Calu3 (cell line): ENCODE results near the gene PIK3CA. TPM values are rescaled to one million over a fixed set of nuclear protein-coding genes. Genes with fewer than 3 reads are reported as not detected.

Experiments used
- BruUV-seq: library from RNA; stranded (reverse); fragments of 400-500 nt; replicated peaks from 2 replicates; lab custom pipeline; 2021; lab: Mats Ljungman, UMichigan
- CTCF ChIA-PET: fragments of 300-600 bp; sonication (Branson Sonifier 250); formaldehyde crosslinking; loops from one replicate; lab custom pipeline; 2022; ENCODE audit warnings: antibody characterized with exemption; lab: Charles Lee
- DNase-seq: peaks from one replicate; pipeline ENCODE4 v3.0.0; 2022
- H3K27ac Mint-ChIP-seq: one replicate; pipeline ENCODE4 v1.8.0; 2022; ENCODE audit warnings: mixed read lengths; ENCODE audit not compliant: unreplicated experiment
- H3K27me3 Mint-ChIP-seq: one replicate; pipeline ENCODE4 v1.8.0; 2022; ENCODE audit warnings: mixed read lengths; ENCODE audit not compliant: unreplicated experiment
- H3K36me3 Mint-ChIP-seq: one replicate; pipeline ENCODE4 v1.8.0; 2022; ENCODE audit warnings: mild to moderate bottlenecking, moderate library complexity, mixed read lengths; ENCODE audit not compliant: insufficient read depth, unreplicated experiment
- H3K4me1 Mint-ChIP-seq: one replicate; pipeline ENCODE4 v1.8.0; 2022; ENCODE audit warnings: mild to moderate bottlenecking, low read depth, mixed read lengths; ENCODE audit not compliant: unreplicated experiment
- H3K4me3 Mint-ChIP-seq: one replicate; pipeline ENCODE4 v1.8.0; 2022; ENCODE audit warnings: mild to moderate bottlenecking, low read depth, moderate library complexity, mixed read lengths; ENCODE audit not compliant: unreplicated experiment
- H3K9me3 Mint-ChIP-seq: one replicate; pipeline ENCODE4 v1.8.0; 2022; ENCODE audit warnings: low read depth, mixed read lengths; ENCODE audit not compliant: unreplicated experiment
- intact Hi-C: fragments of 100-400 bp; cut with micrococcal nuclease; formaldehyde crosslinking; loops from one replicate; pipeline ENCODE4 v1.10.0; 2022; ENCODE audit not compliant: unreplicated experiment
- total RNA-seq: library from RNA; stranded (reverse); gene quantifications from 2 replicates; pipeline ENCODE4 v1.2.3, GENCODE V29; 2022
- TF ChIP-seq, protein P1 (sequence below): fragments of 200-600 bp; IDR thresholded peaks from one replicate; pipeline ENCODE4 v1.8.0; 2022; ENCODE audit warnings: antibody characterized with exemption; ENCODE audit not compliant: unreplicated experiment

PIK3CA gene
- total RNA-seq, 1 experiment from 2014 or later = 28.8 TPM

DNA sequence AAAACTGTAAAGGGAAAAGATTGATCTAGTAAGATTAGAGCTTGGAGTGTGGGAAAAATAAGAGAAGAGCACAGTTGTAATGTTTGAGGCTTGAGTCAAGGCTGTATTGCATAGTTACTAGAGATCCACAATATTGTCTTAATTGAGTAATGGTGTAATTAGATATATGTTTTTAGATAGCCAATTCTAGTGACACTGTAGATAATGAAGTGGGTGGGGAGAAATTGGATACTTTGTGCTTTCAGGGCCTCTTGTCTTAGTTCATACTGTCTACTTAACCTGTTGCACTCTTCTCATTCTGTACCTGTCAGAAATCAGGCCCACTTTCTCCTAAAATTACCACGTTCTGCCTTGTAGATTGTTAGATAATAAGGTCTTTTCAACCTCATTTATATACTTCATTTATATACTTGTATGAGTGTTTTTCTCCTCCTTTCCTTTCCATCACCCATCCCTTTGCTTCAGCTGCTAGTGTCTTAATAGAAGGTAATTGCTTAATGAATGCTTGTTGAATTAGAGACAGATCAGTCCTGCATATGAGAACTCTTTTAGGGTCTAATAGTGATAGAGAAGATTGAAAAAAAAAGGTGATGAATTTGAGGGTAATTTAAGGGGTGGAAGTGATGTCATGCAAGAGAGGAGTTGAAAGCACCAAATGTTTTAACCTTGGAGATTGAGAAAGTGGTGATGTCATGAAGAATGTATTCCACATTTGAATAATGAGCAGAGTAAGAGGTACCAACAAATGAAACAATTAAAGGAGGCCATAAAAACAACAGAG lies 32.0 kb downstream of the PIK3CA start:
- peaks cover 8% of the 10 kb centered on the region for H3K4me1 Mint-ChIP-seq
- intact Hi-C loops = no loop called here
- BruUV-seq = no TSS peak
- no peaks in the 10 kb centered on the region for H3K9me3 Mint-ChIP-seq
- no peak overlapping the region for H3K4me3 Mint-ChIP-seq
- CTCF ChIA-PET = no interaction called here
- H3K36me3 Mint-ChIP-seq = no peaks in the 10 kb centered on the region
- TF ChIP-seq, protein P1, sequence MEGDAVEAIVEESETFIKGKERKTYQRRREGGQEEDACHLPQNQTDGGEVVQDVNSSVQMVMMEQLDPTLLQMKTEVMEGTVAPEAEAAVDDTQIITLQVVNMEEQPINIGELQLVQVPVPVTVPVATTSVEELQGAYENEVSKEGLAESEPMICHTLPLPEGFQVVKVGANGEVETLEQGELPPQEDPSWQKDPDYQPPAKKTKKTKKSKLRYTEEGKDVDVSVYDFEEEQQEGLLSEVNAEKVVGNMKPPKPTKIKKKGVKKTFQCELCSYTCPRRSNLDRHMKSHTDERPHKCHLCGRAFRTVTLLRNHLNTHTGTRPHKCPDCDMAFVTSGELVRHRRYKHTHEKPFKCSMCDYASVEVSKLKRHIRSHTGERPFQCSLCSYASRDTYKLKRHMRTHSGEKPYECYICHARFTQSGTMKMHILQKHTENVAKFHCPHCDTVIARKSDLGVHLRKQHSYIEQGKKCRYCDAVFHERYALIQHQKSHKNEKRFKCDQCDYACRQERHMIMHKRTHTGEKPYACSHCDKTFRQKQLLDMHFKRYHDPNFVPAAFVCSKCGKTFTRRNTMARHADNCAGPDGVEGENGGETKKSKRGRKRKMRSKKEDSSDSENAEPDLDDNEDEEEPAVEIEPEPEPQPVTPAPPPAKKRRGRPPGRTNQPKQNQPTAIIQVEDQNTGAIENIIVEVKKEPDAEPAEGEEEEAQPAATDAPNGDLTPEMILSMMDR = no peak
- H3K27me3 Mint-ChIP-seq = no peaks in the 10 kb centered on the region
- no peak for DNase-seq
- no peak overlapping the region for H3K27ac Mint-ChIP-seq

DNA sequence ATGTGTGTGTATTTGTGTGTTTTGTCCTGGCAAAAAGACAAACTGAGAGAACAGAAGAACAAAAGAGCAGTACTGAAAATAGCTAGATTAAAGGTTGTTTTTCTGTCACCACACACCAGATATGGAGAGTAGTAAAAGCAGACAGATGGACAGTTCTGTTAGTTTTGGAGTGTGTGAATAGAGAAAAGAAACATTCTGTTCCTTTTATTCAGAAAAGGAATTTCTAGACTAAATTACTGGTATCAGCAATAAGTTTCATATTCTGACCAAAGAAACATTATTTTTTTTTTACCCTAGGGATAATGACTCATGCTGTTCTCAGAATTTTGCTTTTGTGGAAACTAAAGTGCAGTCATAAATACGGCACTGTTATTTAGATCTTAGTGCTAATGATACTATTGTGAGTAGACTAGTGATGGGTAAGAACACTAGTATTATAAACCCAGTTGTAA lies 32.9 kb downstream of the PIK3CA start:
- TF ChIP-seq, protein P1 = no peak
- no peaks in the 10 kb centered on the region for H3K4me1 Mint-ChIP-seq
- no TSS peak for BruUV-seq
- intact Hi-C loops = loop anchor here (1.0 kb wide), 1 partner anchor 15 kb away; no protein-coding TSS in a partner anchor
- CTCF ChIA-PET = interaction anchor here (0.7 kb wide), 1 partner anchor 30 kb away, joined by 3 read pairs; no protein-coding TSS in a partner anchor
- no peaks in the 10 kb centered on the region for H3K36me3 Mint-ChIP-seq
- no peaks in the 10 kb centered on the region for H3K9me3 Mint-ChIP-seq
- H3K4me3 Mint-ChIP-seq = no peak overlapping the region
- H3K27me3 Mint-ChIP-seq = no peaks in the 10 kb centered on the region
- no peak for DNase-seq
- no peak overlapping the region for H3K27ac Mint-ChIP-seq

DNA sequence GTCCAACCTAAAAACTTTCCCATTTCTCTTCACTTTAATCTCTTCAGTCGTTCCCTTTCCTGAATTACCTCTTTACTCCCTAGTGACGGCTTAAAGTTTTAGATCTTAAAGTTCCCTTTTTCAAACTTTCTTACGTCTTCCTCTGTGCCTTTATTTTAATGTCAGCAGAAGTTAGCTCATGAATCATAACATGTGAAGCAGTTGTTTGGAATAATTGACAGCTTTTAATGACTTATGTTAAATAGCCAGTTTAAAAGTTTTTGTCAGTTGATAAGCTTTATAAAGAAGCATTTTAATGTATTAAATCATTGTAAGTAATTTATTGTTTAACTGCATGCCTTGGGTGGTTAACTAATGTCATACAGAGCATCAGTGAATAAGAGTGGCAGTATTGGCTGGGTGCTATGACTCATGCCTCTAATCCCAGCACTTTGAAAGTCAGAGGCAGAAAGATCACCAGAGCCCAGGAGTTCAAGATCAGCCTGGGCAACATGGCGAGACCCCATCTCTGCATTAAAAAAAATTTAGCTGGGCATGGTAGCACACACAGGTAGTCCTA lies 33.9 kb downstream of the PIK3CA start:
- intact Hi-C loops = loop anchor here (1.0 kb wide), 1 partner anchor 14 kb away; no protein-coding TSS in a partner anchor

GRCh38 chr3:179182902-179183301 lies 34.7 kb downstream of the PIK3CA start:
- H3K27me3 Mint-ChIP-seq = no peaks in the 10 kb centered on the region
- DNase-seq = no peak
- no TSS peak for BruUV-seq
- intact Hi-C loops = no loop called here
- H3K4me3 Mint-ChIP-seq = no peak overlapping the region
- no peaks in the 10 kb centered on the region for H3K9me3 Mint-ChIP-seq
- H3K36me3 Mint-ChIP-seq = no peaks in the 10 kb centered on the region
- H3K27ac Mint-ChIP-seq = no peak overlapping the region
- TF ChIP-seq, protein P1 = no peak
- no peaks in the 10 kb centered on the region for H3K4me1 Mint-ChIP-seq
- CTCF ChIA-PET = no interaction called here

More for the DNA sequence above, 33.9 kb downstream of the PIK3CA start:
- CTCF ChIA-PET = no interaction called here
- H3K36me3 Mint-ChIP-seq = no peaks in the 10 kb centered on the region
- BruUV-seq = no TSS peak
- H3K4me3 Mint-ChIP-seq = no peak overlapping the region
- no peaks in the 10 kb centered on the region for H3K27me3 Mint-ChIP-seq
- H3K4me1 Mint-ChIP-seq = no peaks in the 10 kb centered on the region
- DNase-seq = no peak
- no peaks in the 10 kb centered on the region for H3K9me3 Mint-ChIP-seq
- TF ChIP-seq, protein P1 = no peak
- H3K27ac Mint-ChIP-seq = no peak overlapping the region
